Germinal center (tissue), 1 donor: ENCODE results near the gene SPNS3.

ENCODE experiments used
- DNase-seq: peaks from one replicate; pipeline ENCODE4 v3.0.0; 2012; ENCODE audit warnings: mixed read lengths, low spot score

SPNS3 gene

GRCh38 chr17:4433515-4434031 is at the start of gene SPNS3:
Gene SPNS3 (plus strand): TSS chr17:4433940. CDS start chr17:4433968, 28 bp downstream.
- no peak for DNase-seq

- DNase-seq: no peak
These were observed 47.3 kb upstream of the SPNS3 start for GRCh38 chr17:4386406-4386805.

GRCh38 chr17:4387137-4387536 is 46.6 kb upstream of the SPNS3 start:
- no peak for DNase-seq

GRCh38 chr17:4389079-4389478 is 44.7 kb upstream of the SPNS3 start:
- DNase-seq: no peak

DNA sequence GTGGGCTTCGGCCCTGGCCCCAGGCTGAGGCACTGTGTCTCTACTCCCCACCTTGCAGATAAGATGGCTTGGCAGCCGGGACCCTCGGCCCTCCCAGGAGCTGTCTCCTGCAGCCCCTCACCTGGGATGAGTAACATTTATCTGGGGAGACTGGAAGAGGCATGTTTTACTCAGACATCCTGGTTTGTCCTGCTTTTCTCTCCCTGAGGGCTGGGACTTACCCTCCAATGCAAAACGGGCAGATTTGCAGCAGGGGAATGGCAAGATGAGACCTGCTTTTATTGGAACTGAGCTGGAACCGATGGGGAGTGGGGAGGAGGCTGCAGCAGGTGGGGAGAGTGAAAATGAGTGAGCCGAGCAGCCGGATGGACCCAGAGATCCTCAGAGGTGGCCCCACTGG is 39.9 kb upstream of the SPNS3 start:
- DNase-seq: peak; percentile 18

GRCh38 chr17:4394208-4395110 is 39.3 kb upstream of the SPNS3 start:
- DNase-seq: no peak

DNA sequence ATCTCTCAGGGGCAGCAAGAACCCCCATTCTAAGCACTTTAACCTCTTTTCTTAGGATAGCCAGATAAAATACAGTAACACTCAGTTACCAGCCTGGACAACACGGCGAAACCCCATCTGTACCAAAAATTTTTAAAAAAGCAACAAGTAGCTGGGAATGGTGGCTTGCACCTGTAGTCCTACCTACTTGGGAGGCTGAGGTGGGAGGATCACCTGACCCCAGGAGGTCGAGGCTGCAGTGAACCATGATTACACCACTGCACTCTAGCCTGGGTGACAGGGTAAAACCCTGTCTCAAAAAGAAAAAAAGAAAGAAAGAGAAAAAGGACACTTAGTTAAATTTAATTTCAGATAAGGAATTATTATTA is 38.6 kb upstream of the SPNS3 start:
- no peak for DNase-seq

DNA sequence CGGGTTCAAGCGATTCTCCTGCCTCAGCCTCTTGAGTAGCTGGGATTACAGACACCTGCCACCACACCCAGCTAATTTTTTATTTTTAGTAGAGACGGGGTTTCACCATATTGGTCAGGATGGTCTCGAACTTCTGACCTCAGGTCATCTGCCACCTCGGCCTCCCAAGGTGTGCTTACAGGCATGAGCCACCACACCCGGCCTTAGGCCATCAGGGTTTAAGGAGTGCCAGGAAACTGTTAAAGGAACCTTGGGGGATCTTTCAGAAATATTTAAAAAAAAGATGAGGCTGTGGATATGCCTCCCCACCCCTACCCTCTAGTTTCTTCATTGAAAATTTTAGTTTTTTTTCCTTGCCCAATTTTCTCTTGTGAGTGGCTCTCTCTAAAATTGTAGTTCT is 35.9 kb upstream of the SPNS3 start:
- DNase-seq: no peak

- peak; percentile 29 for DNase-seq
These were observed 28.6 kb upstream of the SPNS3 start for GRCh38 chr17:4405038-4405669.

- no peak for DNase-seq
These were observed 28.0 kb upstream of the SPNS3 start for GRCh38 chr17:4405699-4406098.

- no peak for DNase-seq
These were observed 27.4 kb upstream of the SPNS3 start for GRCh38 chr17:4406386-4406785.

DNA sequence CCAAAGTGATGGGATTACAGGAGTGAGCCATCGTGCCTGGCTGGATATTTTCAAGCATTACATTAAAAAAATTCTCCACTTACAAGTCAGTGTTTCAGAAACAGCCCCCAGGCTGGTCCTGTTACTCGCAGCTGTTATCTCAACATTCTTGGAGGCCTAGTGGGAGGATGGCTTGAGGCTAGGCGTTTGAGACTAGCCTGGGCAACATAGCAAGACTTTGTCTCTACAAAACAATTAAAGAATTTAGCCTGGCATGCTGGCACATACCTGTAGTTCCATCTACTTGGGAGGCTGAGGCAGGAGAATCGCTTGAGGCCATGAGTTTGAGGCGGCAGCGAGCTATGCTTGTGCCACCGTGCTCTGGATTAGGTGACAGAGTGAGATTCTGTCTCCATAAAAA is 26.5 kb upstream of the SPNS3 start:
- no peak for DNase-seq

DNA sequence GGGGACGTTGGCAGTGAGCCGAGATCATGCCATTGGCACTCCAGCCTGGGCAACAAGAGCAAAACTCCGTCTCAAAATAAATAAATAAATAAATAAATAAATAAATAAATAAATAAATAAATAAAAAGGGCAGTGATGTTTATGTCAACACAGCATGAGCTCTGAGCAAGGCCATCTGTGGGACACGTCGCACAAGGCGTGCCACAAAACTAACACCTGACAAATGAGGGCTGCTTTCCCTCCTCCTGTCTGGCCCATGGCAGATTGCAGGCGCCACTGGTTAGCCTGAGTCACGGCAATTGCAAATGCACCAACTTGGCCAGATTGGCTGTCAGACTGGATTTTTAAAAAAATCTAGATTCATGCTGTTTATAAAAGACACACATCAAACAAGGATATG is 25.9 kb upstream of the SPNS3 start:
- DNase-seq: no peak

GRCh38 chr17:4409659-4410058 is 24.1 kb upstream of the SPNS3 start:
- DNase-seq: no peak

- DNase-seq: no peak
These were observed 22.5 kb upstream of the SPNS3 start for GRCh38 chr17:4411201-4411600.

DNA sequence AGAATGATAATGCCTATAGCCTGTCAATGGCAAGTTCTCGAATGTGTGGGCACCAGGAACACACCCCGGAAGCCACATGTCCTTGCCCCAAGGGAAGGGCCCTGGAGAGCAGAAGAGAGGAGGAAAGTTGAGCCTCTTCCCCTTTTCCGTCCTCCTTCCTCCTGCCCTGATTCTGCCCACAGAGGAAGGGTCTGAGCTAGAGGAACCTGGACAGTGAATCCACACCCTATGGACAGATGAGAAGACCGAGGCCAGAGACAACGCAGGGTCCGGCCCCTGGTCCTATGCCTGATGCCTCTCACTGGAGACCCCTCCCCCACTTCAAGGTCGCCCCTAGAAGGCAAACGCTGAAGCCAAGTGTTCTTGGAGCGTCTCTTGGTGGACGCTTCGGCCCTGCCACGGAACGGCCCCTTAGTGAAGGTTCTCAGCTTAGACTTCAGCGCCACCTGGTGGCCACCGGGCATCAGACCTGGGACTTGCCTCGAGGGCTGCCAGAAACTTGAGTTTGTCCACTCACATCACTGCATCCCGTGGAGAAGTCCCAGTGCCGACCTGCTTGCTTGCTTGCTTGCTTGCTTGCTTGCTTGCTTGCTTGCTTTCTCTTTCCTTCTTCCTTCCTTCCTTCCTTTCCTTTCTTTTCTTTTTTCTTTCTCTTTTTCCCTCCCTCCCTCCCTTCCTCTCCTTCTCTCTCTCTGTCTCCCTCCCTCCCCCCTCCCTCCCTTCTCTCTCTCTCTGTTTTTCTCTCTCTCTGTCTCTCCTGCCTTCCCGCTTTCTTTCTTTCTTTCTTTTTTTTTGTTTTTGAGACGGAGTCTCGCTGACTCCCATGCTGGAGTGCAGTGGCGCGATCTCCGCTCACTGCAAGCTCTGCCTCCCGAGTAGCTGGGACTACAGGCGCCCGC is 20.6 kb upstream of the SPNS3 start:
- peak; percentile 85 for DNase-seq

- DNase-seq: no peak
These were observed 16.5 kb upstream of the SPNS3 start for GRCh38 chr17:4417129-4417667.

DNA sequence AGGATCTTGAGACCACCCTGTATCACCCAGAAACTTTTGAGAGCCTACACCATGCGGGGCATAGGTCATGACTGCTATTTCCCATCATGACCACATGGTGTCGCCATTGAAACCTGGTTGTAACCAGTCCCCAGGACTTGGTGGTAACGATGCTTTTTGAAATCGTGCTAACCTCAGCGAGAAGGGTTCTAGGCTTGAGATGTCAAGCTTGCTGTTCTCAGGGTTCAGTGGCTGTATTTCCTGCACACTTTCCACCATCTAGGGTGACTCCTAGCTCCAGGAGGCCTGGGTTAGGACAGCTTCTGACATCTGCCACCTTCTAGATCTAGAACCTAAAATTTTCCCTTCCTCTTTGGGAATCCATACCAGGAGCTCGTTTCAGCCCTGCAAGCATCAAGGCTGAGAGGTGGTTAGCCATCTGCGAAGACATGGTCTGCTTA is 13.0 kb upstream of the SPNS3 start:
- DNase-seq: peak; percentile 81

GRCh38 chr17:4422864-4423263 is 10.9 kb upstream of the SPNS3 start:
- DNase-seq: no peak

- DNase-seq: no peak
These were observed 8.3 kb upstream of the SPNS3 start for GRCh38 chr17:4425398-4425797.

- DNase-seq: peak; percentile 63
These were observed 7.1 kb upstream of the SPNS3 start for GRCh38 chr17:4426499-4427208.
